HepG2 (cell line): ENCODE data around the gene PLLP. TPM values are rescaled to one million over a fixed set of nuclear protein-coding genes. Genes with fewer than 3 reads are reported as not detected.

Experiments
- AFF4 ChIP-seq: sonication (generic); formaldehyde crosslinking; IDR thresholded peaks from 2 replicates; pipeline ENCODE4 v1.4.0; 2020; ENCODE audit warnings: missing genetic modification reagents
- ARHGAP35 ChIP-seq: sonication (generic); formaldehyde crosslinking; IDR thresholded peaks from 2 replicates; pipeline ENCODE4 v1.9.0; 2022; ENCODE audit warnings: mild to moderate bottlenecking, inconsistent platforms, moderate library complexity, missing genetic modification reagents, borderline replicate concordance
- BHLHE40 ChIP-seq: IDR thresholded peaks from 2 replicates; pipeline ENCODE4 v1.6.1; 2011; ENCODE audit warnings: low read length, improper control_type of control experiment
- FOXJ3 ChIP-seq: sonication (generic); formaldehyde crosslinking; IDR thresholded peaks from 2 replicates; pipeline ENCODE4 v1.4.0; 2020; ENCODE audit warnings: missing genetic modification reagents, mild to moderate bottlenecking, borderline replicate concordance
- GATA4 ChIP-seq: sonication (generic); IDR thresholded peaks from 2 replicates; pipeline ENCODE4 v1.6.1; 2016; ENCODE audit warnings: antibody characterized with exemption, low read depth, borderline replicate concordance
- MATR3 ChIP-seq: sonication (generic); formaldehyde crosslinking; IDR thresholded peaks from 2 replicates; pipeline ENCODE4 v1.4.0; 2020; ENCODE audit warnings: missing genetic modification reagents
- MLLT10 ChIP-seq: sonication (generic); formaldehyde crosslinking; IDR thresholded peaks from 2 replicates; pipeline ENCODE4 v1.4.0; 2020; ENCODE audit warnings: missing genetic modification reagents
- NFIB ChIP-seq: sonication (generic); formaldehyde crosslinking; IDR thresholded peaks from 2 replicates; pipeline ENCODE4 v1.9.0; 2021; ENCODE audit warnings: missing genetic modification reagents, mild to moderate bottlenecking, borderline replicate concordance
- NR0B2 ChIP-seq: sonication (generic); formaldehyde crosslinking; IDR thresholded peaks from 2 replicates; pipeline ENCODE4 v1.4.0; 2020; ENCODE audit warnings: mild to moderate bottlenecking, missing genetic modification reagents
- RCOR2 ChIP-seq: IDR thresholded peaks from 2 replicates; pipeline ENCODE4 v1.6.1; 2016; ENCODE audit warnings: missing biosample characterization, missing genetic modification reagents
- ZNF354B ChIP-seq: sonication (generic); formaldehyde crosslinking; IDR thresholded peaks from 2 replicates; pipeline ENCODE4 v1.8.0; 2022; ENCODE audit warnings: mild to moderate bottlenecking, missing genetic modification reagents
- polyA plus RNA-seq, 8 experiments: library from polyadenylated mRNA; depleted of rRNA in 3 of 8; stranded (reverse) in 7 of 8; unstranded in 1 of 8; fragments of >200 nt; fragmentation: Illumina TruSeq in 4 of 8; extraction: Trizol in 4 of 8; gene quantifications; 2 replicates each; pipeline versions ENCODE4 v1.2.1 to v1.2.3, GENCODE V29; 2011 to 2016; ENCODE audit warnings: low read depth in 4 of 8, missing spikeins in 1 of 8, mixed read lengths in 1 of 8; ENCODE audit not compliant: insufficient read depth in 1 of 8
- total RNA-seq, 5 experiments: library from RNA; depleted of rRNA; stranded (reverse); fragments of >200 nt; fragmentation: Illumina TruSeq; extraction: Trizol; gene quantifications; 2 replicates each; pipeline ENCODE4 v1.2.3, GENCODE V29; 2016; ENCODE audit warnings: low read depth in 1 of 5
- TF ChIP-seq, protein P1 (sequence below): IDR thresholded peaks from 2 replicates; pipeline ENCODE4 v1.6.1; 2012; ENCODE audit warnings: low read length, improper control_type of control experiment
- TF ChIP-seq, protein P2 (sequence below), 2 experiments: IDR thresholded peaks; 2 replicates each; pipeline ENCODE4 v1.6.1; 2011 to 2012; ENCODE audit warnings: low read length in 2 of 2, borderline replicate concordance in 1 of 2, low read depth in 1 of 2, mild to moderate bottlenecking in 1 of 2, moderate library complexity in 1 of 2
- TF ChIP-seq, protein P3 (sequence below): sonication (generic); formaldehyde crosslinking; conservative IDR thresholded peaks from 2 replicates; pipeline ENCODE4 v1.4.0; 2020; ENCODE audit warnings: mild to moderate bottlenecking, missing genetic modification reagents, moderate library complexity

The PLLP gene
- total and polyA plus RNA-seq, 2 of the 13 experiments (the other 11 are each of a cell fraction or from before 2014, with no cell fraction given): 60.6 to 127 TPM

DNA sequence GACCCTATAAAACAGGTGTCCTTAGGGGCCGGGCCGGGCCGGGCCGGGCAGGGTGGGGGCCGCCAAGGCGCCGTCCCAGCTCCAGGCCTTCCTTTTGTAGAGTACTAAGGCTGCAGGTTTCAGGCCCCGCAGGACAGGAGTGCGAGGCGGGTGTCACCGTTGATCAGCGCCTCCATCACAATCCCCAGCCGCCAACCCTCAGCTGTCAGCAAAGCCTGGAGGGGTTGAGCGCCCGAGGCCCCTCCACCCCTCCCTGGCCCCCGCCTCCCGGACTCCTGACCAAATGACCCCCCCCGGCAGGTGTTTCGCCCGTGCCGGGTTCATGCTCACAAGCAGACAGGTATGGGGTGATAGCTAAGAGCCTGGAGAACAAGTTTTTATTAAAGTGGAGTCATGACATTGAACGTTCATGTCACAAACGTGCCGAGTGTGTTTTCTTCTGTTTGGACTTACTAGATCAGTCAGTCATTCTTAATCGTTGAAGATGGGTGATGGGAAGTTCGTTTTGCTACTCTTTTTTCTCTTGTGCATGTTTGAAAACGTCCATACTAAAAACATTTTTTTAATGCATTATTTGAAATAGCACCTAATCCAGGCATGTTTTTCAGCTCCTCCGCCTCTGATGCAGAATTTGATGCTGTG lies 38.9 kb downstream of the PLLP start (continued):
- TF ChIP-seq, protein P1, sequence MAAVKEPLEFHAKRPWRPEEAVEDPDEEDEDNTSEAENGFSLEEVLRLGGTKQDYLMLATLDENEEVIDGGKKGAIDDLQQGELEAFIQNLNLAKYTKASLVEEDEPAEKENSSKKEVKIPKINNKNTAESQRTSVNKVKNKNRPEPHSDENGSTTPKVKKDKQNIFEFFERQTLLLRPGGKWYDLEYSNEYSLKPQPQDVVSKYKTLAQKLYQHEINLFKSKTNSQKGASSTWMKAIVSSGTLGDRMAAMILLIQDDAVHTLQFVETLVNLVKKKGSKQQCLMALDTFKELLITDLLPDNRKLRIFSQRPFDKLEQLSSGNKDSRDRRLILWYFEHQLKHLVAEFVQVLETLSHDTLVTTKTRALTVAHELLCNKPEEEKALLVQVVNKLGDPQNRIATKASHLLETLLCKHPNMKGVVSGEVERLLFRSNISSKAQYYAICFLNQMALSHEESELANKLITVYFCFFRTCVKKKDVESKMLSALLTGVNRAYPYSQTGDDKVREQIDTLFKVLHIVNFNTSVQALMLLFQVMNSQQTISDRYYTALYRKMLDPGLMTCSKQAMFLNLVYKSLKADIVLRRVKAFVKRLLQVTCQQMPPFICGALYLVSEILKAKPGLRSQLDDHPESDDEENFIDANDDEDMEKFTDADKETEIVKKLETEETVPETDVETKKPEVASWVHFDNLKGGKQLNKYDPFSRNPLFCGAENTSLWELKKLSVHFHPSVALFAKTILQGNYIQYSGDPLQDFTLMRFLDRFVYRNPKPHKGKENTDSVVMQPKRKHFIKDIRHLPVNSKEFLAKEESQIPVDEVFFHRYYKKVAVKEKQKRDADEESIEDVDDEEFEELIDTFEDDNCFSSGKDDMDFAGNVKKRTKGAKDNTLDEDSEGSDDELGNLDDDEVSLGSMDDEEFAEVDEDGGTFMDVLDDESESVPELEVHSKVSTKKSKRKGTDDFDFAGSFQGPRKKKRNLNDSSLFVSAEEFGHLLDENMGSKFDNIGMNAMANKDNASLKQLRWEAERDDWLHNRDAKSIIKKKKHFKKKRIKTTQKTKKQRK: no peak
- no peak for TF ChIP-seq FOXJ3 (CRISPR knock-in tag)
- no peak for TF ChIP-seq RCOR2 (CRISPR knock-in tag)
- TF ChIP-seq, protein P2, sequence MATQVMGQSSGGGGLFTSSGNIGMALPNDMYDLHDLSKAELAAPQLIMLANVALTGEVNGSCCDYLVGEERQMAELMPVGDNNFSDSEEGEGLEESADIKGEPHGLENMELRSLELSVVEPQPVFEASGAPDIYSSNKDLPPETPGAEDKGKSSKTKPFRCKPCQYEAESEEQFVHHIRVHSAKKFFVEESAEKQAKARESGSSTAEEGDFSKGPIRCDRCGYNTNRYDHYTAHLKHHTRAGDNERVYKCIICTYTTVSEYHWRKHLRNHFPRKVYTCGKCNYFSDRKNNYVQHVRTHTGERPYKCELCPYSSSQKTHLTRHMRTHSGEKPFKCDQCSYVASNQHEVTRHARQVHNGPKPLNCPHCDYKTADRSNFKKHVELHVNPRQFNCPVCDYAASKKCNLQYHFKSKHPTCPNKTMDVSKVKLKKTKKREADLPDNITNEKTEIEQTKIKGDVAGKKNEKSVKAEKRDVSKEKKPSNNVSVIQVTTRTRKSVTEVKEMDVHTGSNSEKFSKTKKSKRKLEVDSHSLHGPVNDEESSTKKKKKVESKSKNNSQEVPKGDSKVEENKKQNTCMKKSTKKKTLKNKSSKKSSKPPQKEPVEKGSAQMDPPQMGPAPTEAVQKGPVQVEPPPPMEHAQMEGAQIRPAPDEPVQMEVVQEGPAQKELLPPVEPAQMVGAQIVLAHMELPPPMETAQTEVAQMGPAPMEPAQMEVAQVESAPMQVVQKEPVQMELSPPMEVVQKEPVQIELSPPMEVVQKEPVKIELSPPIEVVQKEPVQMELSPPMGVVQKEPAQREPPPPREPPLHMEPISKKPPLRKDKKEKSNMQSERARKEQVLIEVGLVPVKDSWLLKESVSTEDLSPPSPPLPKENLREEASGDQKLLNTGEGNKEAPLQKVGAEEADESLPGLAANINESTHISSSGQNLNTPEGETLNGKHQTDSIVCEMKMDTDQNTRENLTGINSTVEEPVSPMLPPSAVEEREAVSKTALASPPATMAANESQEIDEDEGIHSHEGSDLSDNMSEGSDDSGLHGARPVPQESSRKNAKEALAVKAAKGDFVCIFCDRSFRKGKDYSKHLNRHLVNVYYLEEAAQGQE (IDR thresholded peaks at IDR 0.05; ENCODE audit: borderline replicate concordance in 1 of 2, low read depth in 1 of 2, low read length in 2 of 2): no peak
- no peak for TF ChIP-seq GATA4
- TF ChIP-seq MATR3 (CRISPR knock-in tag): no peak
- no peak for TF ChIP-seq AFF4 (CRISPR knock-in tag)
- no peak for TF ChIP-seq BHLHE40
- TF ChIP-seq NR0B2 (CRISPR knock-in tag): no peak
- TF ChIP-seq ARHGAP35 (CRISPR knock-in tag): no peak
- TF ChIP-seq, protein P3, sequence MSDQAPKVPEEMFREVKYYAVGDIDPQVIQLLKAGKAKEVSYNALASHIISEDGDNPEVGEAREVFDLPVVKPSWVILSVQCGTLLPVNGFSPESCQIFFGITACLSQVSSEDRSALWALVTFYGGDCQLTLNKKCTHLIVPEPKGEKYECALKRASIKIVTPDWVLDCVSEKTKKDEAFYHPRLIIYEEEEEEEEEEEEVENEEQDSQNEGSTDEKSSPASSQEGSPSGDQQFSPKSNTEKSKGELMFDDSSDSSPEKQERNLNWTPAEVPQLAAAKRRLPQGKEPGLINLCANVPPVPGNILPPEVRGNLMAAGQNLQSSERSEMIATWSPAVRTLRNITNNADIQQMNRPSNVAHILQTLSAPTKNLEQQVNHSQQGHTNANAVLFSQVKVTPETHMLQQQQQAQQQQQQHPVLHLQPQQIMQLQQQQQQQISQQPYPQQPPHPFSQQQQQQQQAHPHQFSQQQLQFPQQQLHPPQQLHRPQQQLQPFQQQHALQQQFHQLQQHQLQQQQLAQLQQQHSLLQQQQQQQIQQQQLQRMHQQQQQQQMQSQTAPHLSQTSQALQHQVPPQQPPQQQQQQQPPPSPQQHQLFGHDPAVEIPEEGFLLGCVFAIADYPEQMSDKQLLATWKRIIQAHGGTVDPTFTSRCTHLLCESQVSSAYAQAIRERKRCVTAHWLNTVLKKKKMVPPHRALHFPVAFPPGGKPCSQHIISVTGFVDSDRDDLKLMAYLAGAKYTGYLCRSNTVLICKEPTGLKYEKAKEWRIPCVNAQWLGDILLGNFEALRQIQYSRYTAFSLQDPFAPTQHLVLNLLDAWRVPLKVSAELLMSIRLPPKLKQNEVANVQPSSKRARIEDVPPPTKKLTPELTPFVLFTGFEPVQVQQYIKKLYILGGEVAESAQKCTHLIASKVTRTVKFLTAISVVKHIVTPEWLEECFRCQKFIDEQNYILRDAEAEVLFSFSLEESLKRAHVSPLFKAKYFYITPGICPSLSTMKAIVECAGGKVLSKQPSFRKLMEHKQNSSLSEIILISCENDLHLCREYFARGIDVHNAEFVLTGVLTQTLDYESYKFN (CRISPR knock-in tag): no peak
- no peak for TF ChIP-seq ZNF354B (CRISPR knock-in tag)
- TF ChIP-seq MLLT10 (CRISPR knock-in tag): no peak
- no peak for TF ChIP-seq NFIB (CRISPR knock-in tag)
